Endodermal cell (in vitro differentiated cells): ENCODE measurements around the gene ATXN10. TPM values are rescaled to one million over a fixed set of nuclear protein-coding genes. Genes with fewer than 3 reads are reported as not detected.
"Not testable (repeated sequence)": the region's sequence is repeated elsewhere in the genome, so short reads cannot be mapped to it uniquely, and the experiment has no call there.

Experiments used
- DNase-seq: peaks from one replicate; pipeline ENCODE4 v3.0.0-alpha.2; 2017
- H3K27ac ChIP-seq: 2 replicates; pipeline ENCODE4 v1.5.1; 2013; ENCODE audit warnings: mild to moderate bottlenecking, low read depth, low read length, moderate library complexity
- H3K27me3 ChIP-seq: 2 replicates; pipeline ENCODE4 v1.6.1; 2013; ENCODE audit warnings: mild to moderate bottlenecking, low read length, moderate library complexity; ENCODE audit not compliant: insufficient read depth, control insufficient read depth, poor library complexity, severe bottlenecking
- H3K36me3 ChIP-seq: 2 replicates; pipeline ENCODE4 v1.7.0; 2013; ENCODE audit warnings: mild to moderate bottlenecking, low read length, moderate library complexity; ENCODE audit not compliant: control insufficient read depth, insufficient read depth
- H3K4me1 ChIP-seq: one replicate; pipeline ENCODE4 v1.7.0; 2013; ENCODE audit warnings: low read length; ENCODE audit not compliant: control insufficient read depth, insufficient read depth
- H3K4me3 ChIP-seq: 2 replicates; pipeline ENCODE4 v1.5.1; 2013; ENCODE audit warnings: mild to moderate bottlenecking, low read length, moderate library complexity
- H3K9ac ChIP-seq: 2 replicates; pipeline ENCODE4 v1.6.1; 2013; ENCODE audit warnings: mild to moderate bottlenecking, low read length, moderate library complexity; ENCODE audit not compliant: poor library complexity, severe bottlenecking; ENCODE audit errors: extremely low read depth
- H3K9me3 ChIP-seq: 2 replicates; pipeline ENCODE4 v1.6.1; 2013; ENCODE audit warnings: mild to moderate bottlenecking, low read length, moderate library complexity; ENCODE audit not compliant: control insufficient read depth
- H3K27ac Mint-ChIP-seq: 2 replicates; pipeline ENCODE4 v1.8.0; 2020; ENCODE audit warnings: mixed read lengths
- H3K27me3 Mint-ChIP-seq: 2 replicates; pipeline ENCODE4 v1.8.0; 2021; ENCODE audit warnings: mild to moderate bottlenecking, mixed read lengths; ENCODE audit not compliant: insufficient read depth
- H3K36me3 Mint-ChIP-seq: 2 replicates; pipeline ENCODE4 v1.8.0; 2020; ENCODE audit warnings: low read depth, mixed read lengths
- H3K4me1 Mint-ChIP-seq: 2 replicates; pipeline ENCODE4 v1.8.0; 2020; ENCODE audit warnings: mixed read lengths
- H3K4me3 Mint-ChIP-seq: 2 replicates; pipeline ENCODE4 v1.8.0; 2020; ENCODE audit warnings: mild to moderate bottlenecking, moderate library complexity, mixed read lengths
- H3K9me3 Mint-ChIP-seq: 2 replicates; pipeline ENCODE4 v1.8.0; 2020; ENCODE audit warnings: mild to moderate bottlenecking, mixed read lengths
- CTCF ChIP-seq: fragments of 200-600 bp; sonication (generic); conservative IDR thresholded peaks from 2 replicates; pipeline ENCODE4 v1.5.0; 2021; ENCODE audit warnings: antibody characterized with exemption, mild to moderate bottlenecking
- WGBS, 2 experiments: methylation state at CpG; one replicate each; pipeline versions ENCODE4 v1.1.5 to v1.1.7; 2013; ENCODE audit warnings: missing lambda C conversion rate in 2 of 2, mixed read lengths in 1 of 2; ENCODE audit not compliant: insufficient coverage in 1 of 2, insufficient read length in 1 of 2; 5-methylcytosine and 5-hydroxymethylcytosine counted together
- long read RNA-seq, 4 experiments: library from polyadenylated mRNA in 2 of 4; library from RNA in 1 of 4; library from capped mRNA in 1 of 4; stranded (forward) in 3 of 4; unstranded in 1 of 4; transcript quantifications; one replicate each; pipeline ENCODE4 v2.0.0, GENCODE V29; 2020 to 2021; ENCODE audit warnings: inconsistent platforms in 1 of 4
- polyA plus RNA-seq, 2 experiments: library from polyadenylated mRNA; stranded (reverse); fragments of 50-300 nt; gene quantifications; one replicate each; pipeline ENCODE4 v1.2.3, GENCODE V29; 2013
- total RNA-seq, 2 donors: library from RNA; stranded (reverse); fragmentation: NEBNext Ultra II Directional in 1 of 2; extraction: Animal tissue kit (Norgen Biotek cat#: 25700) in 1 of 2; gene quantifications; 2 replicates in 1 of 2; 3 replicates in 1 of 2; pipeline ENCODE4 v1.2.1, GENCODE V29; 2021

ATXN10 gene
- 100 to 1,000 TPM; 223 to 266 TPM for total RNA-seq
- 276 TPM for polyA plus RNA-seq (2013, experiment 1 of 2)
- 252 TPM for polyA plus RNA-seq (2013, experiment 2 of 2)
- long read RNA-seq, experiment 1, transcript ATXN10-201 (12 exons, 3,329 nt) = major isoform, 74 of 128 reads
- long read RNA-seq, experiment 1, partial matches to known transcripts = 33 of 128 reads
- long read RNA-seq, experiment 1, other reads (novel, unspliced or antisense) = 21 of 128 reads
- long read RNA-seq, experiment 2, transcript ATXN10-201 (12 exons, 3,329 nt) = major isoform, 255 of 273 reads
- long read RNA-seq, experiment 2, partial matches to known transcripts = 7 of 273 reads
- long read RNA-seq, experiment 2, other reads (novel, unspliced or antisense) = 11 of 273 reads
- long read RNA-seq, experiment 3, transcript ATXN10-201 (12 exons, 3,329 nt) = major isoform, 1,099 of 1,169 reads
- long read RNA-seq, experiment 3, transcript ATXN10-202 (11 exons, 3,135 nt) = minor isoform, 5 of 1,169 reads
- long read RNA-seq, experiment 3, partial matches to known transcripts = 16 of 1,169 reads
- long read RNA-seq, experiment 3, other reads (novel, unspliced or antisense) = 49 of 1,169 reads
- long read RNA-seq, experiment 4, transcript ATXN10-201 (12 exons, 3,329 nt) = major isoform, 267 of 290 reads
- long read RNA-seq, experiment 4, partial matches to known transcripts = 13 of 290 reads
- long read RNA-seq, experiment 4, other reads (novel, unspliced or antisense) = 10 of 290 reads

GRCh38 chr22:45671783-45672563 lies at the start of gene ATXN10:
Gene ATXN10 (plus strand): TSS chr22:45671834. CDS start chr22:45672064, 230 bp downstream.
- peak within 1 kb of the TSS; percentile 92 for H3K4me3 ChIP-seq
- H3K4me3 Mint-ChIP-seq = peak within 1 kb of the TSS; percentile 86
- peaks cover 3% of the 10 kb centered on the region for H3K27me3 Mint-ChIP-seq
- WGBS, 2 experiments = 0% methylated on average over 32 to 89 of the region's 89 CpGs
- H3K36me3 Mint-ChIP-seq = peaks cover 10% of the 10 kb centered on the region
- H3K9me3 Mint-ChIP-seq = no peaks in the 10 kb centered on the region
- TF ChIP-seq CTCF = no peak
- peaks cover 17% of the 10 kb centered on the region for H3K4me1 Mint-ChIP-seq
- H3K27ac Mint-ChIP-seq = peak within 1 kb of the TSS; percentile 89
- H3K9me3 ChIP-seq = no peaks in the 10 kb centered on the region
- peak within 1 kb of the TSS; percentile 80 for H3K9ac ChIP-seq
- H3K27me3 ChIP-seq = no peaks in the 10 kb centered on the region
- H3K4me1 ChIP-seq = no peaks in the 10 kb centered on the region
- peaks cover 4% of the 10 kb centered on the region for H3K36me3 ChIP-seq
- peak within 1 kb of the TSS; percentile 90 for H3K27ac ChIP-seq
- DNase-seq = peak; percentile 94

- Mint-ChIP-seq H3K4me3 (no peak overlapping the region), H3K4me1 (peaks cover 2% of the 10 kb centered on the region), H3K9me3 (peaks cover 20% of the 10 kb centered on the region), H3K27me3 (peaks cover 21% of the 10 kb centered on the region), H3K36me3 (no peaks in the 10 kb centered on the region), H3K27ac (no peak overlapping the region)
- H3K9ac ChIP-seq = no peak overlapping the region
- no peak for DNase-seq
- no peak for TF ChIP-seq CTCF
- H3K4me1 ChIP-seq = no peaks in the 10 kb centered on the region
- H3K4me3 ChIP-seq = no peak overlapping the region
- 87 to 91% methylated on average over 4 to 11 of the region's 11 CpGs for WGBS, 2 experiments
- H3K9me3 ChIP-seq = peaks cover 7% of the 10 kb centered on the region
- no peak overlapping the region for H3K27ac ChIP-seq
- no peaks in the 10 kb centered on the region for H3K27me3 ChIP-seq
- H3K36me3 ChIP-seq = no peaks in the 10 kb centered on the region
Observed at GRCh38 chr22:45621836-45622600, 49.6 kb upstream of the ATXN10 start.

GRCh38 chr22:45623464-45624145 lies 48.0 kb upstream of the ATXN10 start:
- not testable (repeated sequence) for H3K27ac ChIP-seq, H3K4me1 Mint-ChIP-seq, H3K4me1 ChIP-seq, DNase-seq, H3K4me3 Mint-ChIP-seq, H3K9ac ChIP-seq, H3K36me3 Mint-ChIP-seq, H3K27me3 ChIP-seq, H3K9me3 ChIP-seq, H3K36me3 ChIP-seq, H3K4me3 ChIP-seq, H3K27ac Mint-ChIP-seq
- WGBS, 2 experiments = 90% methylated on average over 3 of the region's 3 CpGs; no CpG with 5 or more reads in 1 of the 2 experiments
- peaks cover 22% of the 10 kb centered on the region for H3K27me3 Mint-ChIP-seq
- peaks cover 18% of the 10 kb centered on the region for H3K9me3 Mint-ChIP-seq
